ENCODE data around the gene PLEKHG4. TPM values are rescaled to one million over a fixed set of nuclear protein-coding genes. Genes with fewer than 3 reads are reported as not detected.

The PLEKHG4 gene
- total RNA-seq, 1 experiment from 2014 or later = 14.0 TPM

DNA sequence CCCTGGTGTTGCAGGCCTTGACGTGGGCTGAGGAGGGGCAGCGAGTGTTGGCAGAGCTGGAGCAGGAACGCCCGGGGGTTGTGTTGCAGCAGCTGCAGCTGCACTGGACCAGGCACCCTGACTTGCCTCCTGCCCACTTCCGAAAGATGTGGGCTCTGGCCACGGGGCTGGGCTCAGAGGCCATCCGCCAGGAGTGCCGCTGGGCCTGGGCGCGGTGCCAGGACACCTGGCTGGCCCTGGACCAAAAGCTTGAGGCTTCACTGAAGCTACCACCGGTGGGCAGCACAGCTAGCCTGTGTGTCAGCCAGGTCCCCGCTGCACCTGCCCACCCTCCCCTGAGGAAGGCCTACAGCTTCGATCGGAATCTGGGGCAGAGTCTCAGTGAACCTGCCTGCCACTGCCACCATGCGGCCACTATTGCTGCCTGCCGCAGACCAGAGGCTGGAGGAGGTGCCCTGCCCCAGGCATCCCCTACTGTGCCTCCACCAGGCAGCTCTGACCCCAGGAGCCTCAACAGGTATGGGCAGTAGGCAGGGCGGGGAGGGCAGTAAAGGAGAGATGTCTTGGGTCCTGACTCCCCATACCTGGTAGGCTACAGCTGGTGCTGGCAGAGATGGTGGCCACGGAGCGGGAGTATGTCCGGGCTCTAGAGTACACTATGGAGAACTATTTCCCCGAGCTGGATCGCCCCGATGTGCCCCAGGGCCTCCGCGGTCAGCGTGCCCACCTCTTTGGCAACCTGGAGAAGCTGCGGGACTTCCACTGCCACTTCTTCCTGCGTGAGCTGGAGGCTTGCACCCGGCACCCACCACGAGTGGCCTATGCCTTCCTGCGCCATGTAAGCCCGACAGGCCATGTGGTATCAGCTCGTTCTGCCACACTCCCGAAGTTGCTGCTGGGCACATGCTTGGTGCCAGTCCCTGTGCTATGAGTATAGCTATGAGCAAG, 5.6 kb downstream of the PLEKHG4 start:
- H3K27ac ChIP-seq = no peak overlapping the region
- H3K79me2 ChIP-seq (ENCODE audit: low read depth) = no peaks in the 10 kb centered on the region
- H3K9me3 ChIP-seq (ENCODE audit: insufficient read depth, low read depth) = no peaks in the 10 kb centered on the region
- H3F3A ChIP-seq (ENCODE audit: insufficient read depth, low read depth) = peaks cover 12% of the 10 kb centered on the region; the same call in 1 of the 2 replicates
- no peaks in the 10 kb centered on the region for H3K27me3 ChIP-seq (ENCODE audit: insufficient read depth, low read depth)
- peaks cover 11% of the 10 kb centered on the region; the same call in 1 of the 2 replicates for H3K4me1 ChIP-seq (replicated peaks; ENCODE audit: insufficient read depth)
- peak; percentile 75 to 93 for DNase-seq
- ChIA-PET CTCF (interaction anchor here (0.6 to 2.2 kb wide), 9 partner anchors 11 to 267 kb away, joined by 3 to 16 read pairs (median 5); partner anchors contain the start of gene HSD11B2), POLR2A (ENCODE audit: unreplicated experiment) (interaction anchor here (0.5 to 0.7 kb wide), 4 partner anchors 17 to 203 kb away, joined by 3 read pairs; partner anchors contain the start of gene ZDHHC1)
- TF ChIP-seq, protein P1, sequence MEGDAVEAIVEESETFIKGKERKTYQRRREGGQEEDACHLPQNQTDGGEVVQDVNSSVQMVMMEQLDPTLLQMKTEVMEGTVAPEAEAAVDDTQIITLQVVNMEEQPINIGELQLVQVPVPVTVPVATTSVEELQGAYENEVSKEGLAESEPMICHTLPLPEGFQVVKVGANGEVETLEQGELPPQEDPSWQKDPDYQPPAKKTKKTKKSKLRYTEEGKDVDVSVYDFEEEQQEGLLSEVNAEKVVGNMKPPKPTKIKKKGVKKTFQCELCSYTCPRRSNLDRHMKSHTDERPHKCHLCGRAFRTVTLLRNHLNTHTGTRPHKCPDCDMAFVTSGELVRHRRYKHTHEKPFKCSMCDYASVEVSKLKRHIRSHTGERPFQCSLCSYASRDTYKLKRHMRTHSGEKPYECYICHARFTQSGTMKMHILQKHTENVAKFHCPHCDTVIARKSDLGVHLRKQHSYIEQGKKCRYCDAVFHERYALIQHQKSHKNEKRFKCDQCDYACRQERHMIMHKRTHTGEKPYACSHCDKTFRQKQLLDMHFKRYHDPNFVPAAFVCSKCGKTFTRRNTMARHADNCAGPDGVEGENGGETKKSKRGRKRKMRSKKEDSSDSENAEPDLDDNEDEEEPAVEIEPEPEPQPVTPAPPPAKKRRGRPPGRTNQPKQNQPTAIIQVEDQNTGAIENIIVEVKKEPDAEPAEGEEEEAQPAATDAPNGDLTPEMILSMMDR (conservative IDR thresholded peaks at IDR 0.05) = peak; percentile 67; the same call in 1 of the 2 replicates
- no peak for TF ChIP-seq EZH2 (IDR thresholded peaks at IDR 0.05; ENCODE audit: low read depth)
- H3K36me3 ChIP-seq (ENCODE audit: low read depth) = no peaks in the 10 kb centered on the region
- H3K9me2 ChIP-seq (ENCODE audit: insufficient read depth) = no peaks in the 10 kb centered on the region
- H2AFZ ChIP-seq = no peak overlapping the region
- H4K20me1 ChIP-seq (ENCODE audit: insufficient read depth) = no peaks in the 10 kb centered on the region
- BruUV-seq (replicated peaks) = no TSS peak
- H3K4me2 ChIP-seq = 0 out of 2 replicates have a peak overlapping the region, but pooled peaks have one; percentile 17
- H3K4me3 ChIP-seq = no peak overlapping the region
- intact Hi-C loops (cut with micrococcal nuclease; ENCODE audit: unreplicated experiment) = no loop called here

DNA sequence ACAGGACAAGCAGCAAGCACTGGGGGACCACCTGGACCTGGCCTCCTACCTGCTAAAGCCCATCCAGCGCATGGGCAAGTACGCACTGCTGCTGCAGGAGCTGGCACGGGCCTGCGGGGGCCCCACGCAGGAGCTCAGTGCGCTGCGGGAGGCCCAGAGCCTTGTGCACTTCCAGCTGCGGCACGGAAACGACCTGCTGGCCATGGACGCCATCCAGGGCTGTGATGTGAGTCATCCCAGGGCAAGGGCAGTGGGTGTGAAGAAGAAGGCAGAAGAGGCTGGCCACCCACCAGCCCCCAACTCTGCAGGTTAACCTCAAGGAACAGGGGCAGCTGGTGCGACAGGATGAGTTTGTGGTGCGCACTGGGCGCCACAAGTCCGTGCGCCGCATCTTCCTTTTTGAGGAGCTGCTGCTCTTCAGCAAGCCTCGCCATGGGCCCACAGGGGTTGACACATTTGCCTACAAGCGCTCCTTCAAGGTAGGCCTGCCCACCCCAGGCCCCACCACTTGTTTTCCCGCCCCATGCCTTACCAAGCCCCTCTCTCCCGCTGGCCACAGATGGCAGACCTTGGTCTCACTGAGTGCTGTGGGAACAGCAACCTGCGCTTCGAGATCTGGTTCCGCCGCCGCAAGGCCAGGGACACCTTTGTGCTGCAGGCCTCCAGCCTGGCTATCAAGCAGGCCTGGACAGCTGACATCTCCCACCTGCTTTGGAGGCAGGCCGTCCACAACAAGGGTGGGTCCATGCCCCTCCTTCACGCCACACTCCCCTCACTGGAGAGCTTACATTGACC, 7.3 kb downstream of the PLEKHG4 start:
- BruUV-seq (replicated peaks) = no TSS peak
- no peaks in the 10 kb centered on the region for H4K20me1 ChIP-seq (ENCODE audit: insufficient read depth)
- H3K9me3 ChIP-seq (ENCODE audit: insufficient read depth, low read depth) = no peaks in the 10 kb centered on the region
- no peak overlapping the region for H3K4me3 ChIP-seq
- TF ChIP-seq EZH2 (IDR thresholded peaks at IDR 0.05; ENCODE audit: low read depth) = no peak
- intact Hi-C loops (cut with micrococcal nuclease; ENCODE audit: unreplicated experiment) = no loop called here
- H2AFZ ChIP-seq = no peak overlapping the region
- ChIA-PET POLR2A (ENCODE audit: unreplicated experiment) (no interaction called here), CTCF (interaction anchor here (2.2 kb wide), 1 partner anchor 26 kb away, joined by 16 read pairs; no protein-coding TSS in a partner anchor)
- H3F3A ChIP-seq (ENCODE audit: insufficient read depth, low read depth) = peaks cover 12% of the 10 kb centered on the region; the same call in 1 of the 2 replicates
- no peak for DNase-seq
- H3K27me3 ChIP-seq (ENCODE audit: insufficient read depth, low read depth) = no peaks in the 10 kb centered on the region
- no peaks in the 10 kb centered on the region for H3K36me3 ChIP-seq (ENCODE audit: low read depth)
- H3K27ac ChIP-seq = no peak overlapping the region
- peaks cover 16% of the 10 kb centered on the region for H3K4me1 ChIP-seq (replicated peaks; ENCODE audit: insufficient read depth)
- H3K4me2 ChIP-seq = no peak overlapping the region
- no peaks in the 10 kb centered on the region for H3K9me2 ChIP-seq (ENCODE audit: insufficient read depth)
- H3K79me2 ChIP-seq (ENCODE audit: low read depth) = no peaks in the 10 kb centered on the region

DNA sequence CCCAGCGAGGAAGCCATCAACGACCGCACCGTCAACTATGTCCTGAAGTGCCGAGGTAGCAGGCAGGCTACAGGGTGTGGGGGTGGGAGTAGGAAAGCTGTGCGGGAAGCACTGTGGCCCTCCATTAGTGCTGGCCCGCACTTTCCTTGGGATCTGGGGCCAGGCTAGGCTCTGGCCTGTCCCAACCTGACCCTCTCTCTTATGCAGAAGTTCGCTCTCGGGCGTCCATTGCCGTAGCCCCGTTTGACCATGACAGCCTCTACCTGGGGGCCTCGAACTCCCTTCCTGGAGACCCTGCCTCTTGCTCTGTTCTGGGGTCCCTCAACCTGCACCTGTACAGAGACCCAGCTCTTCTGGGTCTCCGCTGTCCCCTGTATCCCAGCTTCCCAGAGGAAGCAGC, 8.6 kb downstream of the PLEKHG4 start:
- Histone ChIP-seq H3K27me3 (ENCODE audit: insufficient read depth, low read depth) (no peaks in the 10 kb centered on the region), H3K9me2 (ENCODE audit: insufficient read depth) (no peaks in the 10 kb centered on the region), H3F3A (ENCODE audit: insufficient read depth, low read depth) (peaks cover 12% of the 10 kb centered on the region; the same call in 1 of the 2 replicates), H3K4me1 (replicated peaks; ENCODE audit: insufficient read depth) (peaks cover 16% of the 10 kb centered on the region), H4K20me1 (ENCODE audit: insufficient read depth) (no peaks in the 10 kb centered on the region), H3K9me3 (ENCODE audit: insufficient read depth, low read depth) (no peaks in the 10 kb centered on the region), H3K27ac (no peak overlapping the region), H3K4me3 (no peak overlapping the region), H3K79me2 (ENCODE audit: low read depth) (no peaks in the 10 kb centered on the region), H3K36me3 (ENCODE audit: low read depth) (no peaks in the 10 kb centered on the region), H3K4me2 (no peak overlapping the region), H2AFZ (no peak overlapping the region)
- BruUV-seq (replicated peaks) = no TSS peak
- TF ChIP-seq, protein P1 (conservative IDR thresholded peaks at IDR 0.05) = no peak
- no peak for TF ChIP-seq EZH2 (IDR thresholded peaks at IDR 0.05; ENCODE audit: low read depth)
- ChIA-PET POLR2A (ENCODE audit: unreplicated experiment) (no interaction called here), CTCF (interaction anchor here (0.6 kb wide), 1 partner anchor 28 kb away, joined by 3 read pairs; no protein-coding TSS in a partner anchor)
- DNase-seq = no peak
- intact Hi-C loops (cut with micrococcal nuclease; ENCODE audit: unreplicated experiment) = no loop called here

Measured in PC-9 (cell line).